HUDEP-2 (cell line): ENCODE results near the gene UST.
A peak's percentile ranks its signal among the peaks of the same experiment; 100 is the strongest.
"Not testable (repeated sequence)": the region's sequence is repeated elsewhere in the genome, so short reads cannot be mapped to it uniquely, and the experiment has no call there.

Source experiments
- DNase-seq, 76 experiments: peaks; one replicate each; lab custom pipeline; 2025; ENCODE audit not compliant: unreplicated experiment in 76 of 76; lab: John Stamatoyannopoulos, UW

Gene UST

GRCh38 chr6:148934539-148934938, 187.7 kb downstream of the UST start:
- DNase-seq: peak in 1 of 76 experiments; percentile 3

- no peak for DNase-seq
These were observed 188.1 kb downstream of the UST start for GRCh38 chr6:148934961-148935360.

- no peak for DNase-seq
These were observed 189.0 kb downstream of the UST start for GRCh38 chr6:148935705-148936435.

GRCh38 chr6:148943451-148943850, 196.6 kb downstream of the UST start:
- no peak for DNase-seq

GRCh38 chr6:148944608-148945007, 197.8 kb downstream of the UST start:
- no peak for DNase-seq

- no peak for DNase-seq
These were observed 198.6 kb downstream of the UST start for GRCh38 chr6:148945301-148946021.

GRCh38 chr6:148947621-148948444, 201.0 kb downstream of the UST start:
- peak in 67 of 76 experiments; percentile 4 to 82 (median 44) for DNase-seq

- no peak for DNase-seq
These were observed 204.8 kb downstream of the UST start for GRCh38 chr6:148951662-148952061.

- DNase-seq: no peak
These were observed 205.6 kb downstream of the UST start for GRCh38 chr6:148952147-148953035.

- no peak for DNase-seq
These were observed 207.6 kb downstream of the UST start for GRCh38 chr6:148954461-148954860.

GRCh38 chr6:148954934-148955333, 208.1 kb downstream of the UST start:
- DNase-seq: no peak

GRCh38 chr6:148955441-148955840, 208.6 kb downstream of the UST start:
- no peak for DNase-seq

- DNase-seq: not testable (repeated sequence)
These were observed 209.3 kb downstream of the UST start for GRCh38 chr6:148956163-148956562.

GRCh38 chr6:148957752-148958151, 210.9 kb downstream of the UST start:
- DNase-seq: no peak

- no peak for DNase-seq
These were observed 212.2 kb downstream of the UST start for GRCh38 chr6:148959008-148959407.

- DNase-seq: no peak
These were observed 212.7 kb downstream of the UST start for GRCh38 chr6:148959501-148959900.

GRCh38 chr6:148962854-148963515, 216.2 kb downstream of the UST start:
- no peak for DNase-seq

- DNase-seq: no peak
These were observed 216.9 kb downstream of the UST start for GRCh38 chr6:148963738-148964137.

GRCh38 chr6:148964467-148964866, 217.6 kb downstream of the UST start:
- no peak for DNase-seq

GRCh38 chr6:148965287-148965686, 218.5 kb downstream of the UST start:
- no peak for DNase-seq
